HG03442 (cell line): ENCODE data around the gene RCE1.

ENCODE experiments used
- ATAC-seq: cut with Tn5 transposase; IDR thresholded peaks from one replicate; pipeline ENCODE4 v1.9.1; 2021; ENCODE audit warnings: mild to moderate bottlenecking, moderate library complexity; ENCODE audit not compliant: unreplicated experiment

RCE1 gene

GRCh38 chr11:66885469-66885868, 42.2 kb downstream of the RCE1 start:
- ATAC-seq, result no peak

GRCh38 chr11:66885950-66886440, 42.8 kb downstream of the RCE1 start:
- no peak for ATAC-seq

- no peak for ATAC-seq
Measured at GRCh38 chr11:66886671-66887221, 43.5 kb downstream of the RCE1 start.

GRCh38 chr11:66887526-66887925, 44.3 kb downstream of the RCE1 start:
- no peak for ATAC-seq

- ATAC-seq, result no peak
Measured at GRCh38 chr11:66888282-66888681, 45.0 kb downstream of the RCE1 start.

- ATAC-seq, result no peak
Measured at GRCh38 chr11:66889960-66890359, 46.7 kb downstream of the RCE1 start.

- ATAC-seq, result peak; percentile 95
Measured at GRCh38 chr11:66891851-66892660, 48.8 kb downstream of the RCE1 start.

- no peak for ATAC-seq
Measured at GRCh38 chr11:66892911-66893310, 49.7 kb downstream of the RCE1 start.

- no peak for ATAC-seq
Measured at GRCh38 chr11:66894141-66894540, 50.9 kb downstream of the RCE1 start.
